Transverse colon (tissue), 4 donors: ENCODE results near the gene USP37. TPM values are rescaled to one million over a fixed set of nuclear protein-coding genes. Genes with fewer than 3 reads are reported as not detected.

Experiments
- DNase-seq: peaks from one replicate; pipeline ENCODE4 v3.0.0-alpha.2; 2019
- H3K27ac ChIP-seq, 4 donors: fragments of 200-600 bp; sonication (generic); 2 replicates each; pipeline ENCODE4 v1.5.1; 2016 to 2018; ENCODE audit warnings: inconsistent platforms in 4 of 4
- H3K27me3 ChIP-seq: fragments of 200-600 bp; sonication (generic); 2 replicates; pipeline ENCODE4 v1.5.1; 2017; ENCODE audit warnings: inconsistent platforms
- H3K36me3 ChIP-seq, 4 donors: fragments of 200-600 bp; sonication (generic); 2 replicates each; pipeline ENCODE4 v1.5.1; 2017 to 2019; ENCODE audit warnings: inconsistent platforms in 4 of 4
- H3K4me1 ChIP-seq, 4 donors: fragments of 200-600 bp; sonication (generic); 2 replicates each; pipeline ENCODE4 v1.5.1; 2017 to 2020; ENCODE audit warnings: inconsistent platforms in 4 of 4
- H3K4me3 ChIP-seq, 4 donors: fragments of 200-600 bp; sonication (generic); 1 replicate in 1 of 4; 2 replicates in 3 of 4; pipeline versions ENCODE4 v1.5.1 to v1.6.1; 2017 to 2019; ENCODE audit warnings: inconsistent platforms in 4 of 4
- H3K9me3 ChIP-seq, 2 donors: fragments of 200-600 bp; sonication (generic); 2 replicates each; pipeline ENCODE4 v1.5.1; 2017 to 2019; ENCODE audit warnings: inconsistent platforms in 2 of 2
- CTCF ChIP-seq, 5 experiments: fragments of 200-600 bp in 3 of 5; fragments of 450-650 bp in 2 of 5; sonication (generic) in 3 of 5; IDR thresholded peaks; 1 replicate in 2 of 5; 2 replicates in 3 of 5; pipeline ENCODE4 v1.5.1; 2016 to 2017; ENCODE audit warnings: antibody characterized with exemption in 5 of 5, inconsistent platforms in 3 of 5, mild to moderate bottlenecking in 2 of 5, moderate library complexity in 1 of 5
- EP300 ChIP-seq: sonication (generic); formaldehyde crosslinking; IDR thresholded peaks from one replicate; pipeline ENCODE4 v1.6.1; 2017; ENCODE audit warnings: antibody characterized with exemption, low read depth
- POLR2A ChIP-seq: fragments of 450-650 bp; IDR thresholded peaks from one replicate; pipeline ENCODE4 v1.6.1; 2016; ENCODE audit warnings: antibody characterized with exemption, mild to moderate bottlenecking, moderate library complexity
- POLR2AphosphoS5 ChIP-seq, 3 donors: sonication (generic); formaldehyde crosslinking; IDR thresholded peaks; one replicate each; pipeline ENCODE4 v1.6.1; 2016; ENCODE audit warnings: antibody characterized with exemption in 3 of 3
- WGBS, 2 donors: methylation state at CpG; one replicate each; pipeline ENCODE4 v1.1.5; 2018; ENCODE audit warnings: low coverage in 1 of 2; 5-methylcytosine and 5-hydroxymethylcytosine counted together
- in situ Hi-C, 4 donors: fragments of 200-750 bp; cut with MboI; loops; one replicate each; pipeline versions ENCODE4 v1.15.0 to v1.15.1; 2017; ENCODE audit warnings: low sequenced_read_pairs in 3 of 4, low pct_ligation_motif_present in 1 of 4, low pct_unique_long_range_greater_than_20kb in 1 of 4
- intact Hi-C: fragments of 100-400 bp; cut with DNase I; formaldehyde crosslinking; loops from one replicate; pipeline ENCODE4 v1.15.1; 2023; ENCODE audit warnings: low total_unique reads
- total RNA-seq, 4 donors: library from RNA; depleted of rRNA; stranded (reverse); fragments of >200 nt; gene quantifications; one replicate each; pipeline ENCODE4 v1.1.0, GENCODE V29; 2016

Gene USP37
- total RNA-seq, 4 donors from 2014 or later = 1.4 to 15.7 (median 8.1) TPM

DNA sequence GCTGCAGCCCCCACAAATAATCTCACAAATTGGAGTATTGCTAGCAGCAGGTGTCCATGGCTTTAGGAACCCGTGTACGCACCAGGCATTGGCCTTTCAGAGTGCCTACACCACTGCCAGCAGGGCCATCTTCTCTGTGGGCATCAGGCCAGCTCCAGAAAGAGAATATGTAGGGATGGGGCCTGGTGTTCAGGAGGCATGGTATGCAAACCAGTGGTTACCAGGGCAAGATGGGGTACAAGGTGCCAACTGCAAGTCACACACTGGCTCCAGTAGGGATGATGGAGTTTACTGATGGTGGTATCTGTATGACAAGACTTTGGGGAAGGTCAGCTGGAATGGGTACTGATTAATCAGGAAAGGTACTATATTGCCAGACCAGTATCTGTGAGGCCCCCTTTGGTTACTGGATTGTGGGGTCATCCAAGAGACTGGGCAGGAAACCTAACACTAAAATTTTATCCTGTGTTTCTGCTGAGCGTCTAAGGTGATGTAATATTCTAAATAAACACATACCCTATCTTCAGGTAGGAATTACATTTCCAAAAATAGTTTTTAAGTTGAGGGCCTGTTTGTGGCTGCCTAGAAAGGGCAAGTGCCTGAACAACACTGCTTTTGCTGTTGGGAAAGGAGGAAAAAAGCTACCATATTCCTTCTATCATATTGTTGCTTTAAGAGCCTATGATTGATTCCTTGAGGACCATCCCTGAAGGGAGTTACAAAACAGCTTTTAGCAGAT is 9.5 kb upstream of the USP37 start:
- 99% methylated on average over 3 of the region's 3 CpGs; no CpG with 5 or more reads in 1 of the 2 donors for WGBS, 2 donors
- no peak for TF ChIP-seq POLR2AphosphoS5 (IDR thresholded peaks at IDR 0.05)
- no peak for TF ChIP-seq POLR2A
- TF ChIP-seq CTCF (IDR thresholded peaks at IDR 0.05) = no peak
- no peak for TF ChIP-seq EP300

DNA sequence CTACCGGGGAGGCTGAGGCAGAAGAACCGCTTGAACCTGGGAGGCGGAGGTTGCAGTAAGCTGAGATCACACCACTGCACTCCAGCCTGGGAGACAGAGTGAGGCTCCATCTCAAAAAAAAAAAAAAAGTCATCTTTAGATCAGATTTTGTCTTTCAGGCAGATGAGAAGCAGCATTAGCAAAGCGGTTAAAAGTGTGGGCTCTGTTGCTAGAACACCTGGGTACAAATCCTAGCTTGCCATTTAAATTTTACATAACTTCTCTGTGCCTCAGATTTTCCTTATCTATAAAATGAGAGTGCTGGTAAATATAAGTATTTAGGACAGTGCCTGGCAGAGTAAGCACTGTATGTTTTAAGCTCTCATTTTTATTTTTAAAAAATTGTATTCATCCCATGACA is 8.7 kb upstream of the USP37 start:
- peaks cover 0 to 4% (median 0%) of the 10 kb centered on the region in 4 donors for H3K4me1 ChIP-seq
- H3K9me3 ChIP-seq = no peaks in the 10 kb centered on the region
- in situ Hi-C loops = no loop called here
- H3K4me3 ChIP-seq = no peak overlapping the region
- no peak for DNase-seq
- 92 to 95% methylated on average over 2 to 4 of the region's 4 CpGs for WGBS, 2 donors
- intact Hi-C loops = no loop called here
- no peak overlapping the region for H3K27ac ChIP-seq
- H3K27me3 ChIP-seq = no peaks in the 10 kb centered on the region
- no peak for TF ChIP-seq POLR2AphosphoS5 (IDR thresholded peaks at IDR 0.05)
- no peak for TF ChIP-seq POLR2A
- TF ChIP-seq CTCF (IDR thresholded peaks at IDR 0.05) = no peak
- TF ChIP-seq EP300 = no peak
- H3K36me3 ChIP-seq = peaks cover 0 to 16% (median 3%) of the 10 kb centered on the region in 4 donors

More for the DNA sequence above, 9.5 kb upstream of the USP37 start:
- Histone ChIP-seq H3K36me3 (peaks cover 0 to 22% (median 4%) of the 10 kb centered on the region in 4 donors), H3K4me3 (no peak overlapping the region), H3K27me3 (no peaks in the 10 kb centered on the region), H3K4me1 (peaks cover 0 to 4% (median 0%) of the 10 kb centered on the region in 4 donors), H3K27ac (no peak overlapping the region), H3K9me3 (no peaks in the 10 kb centered on the region)
- DNase-seq = no peak
- intact Hi-C loops (no loop called here), in situ Hi-C loops (no loop called here)

DNA sequence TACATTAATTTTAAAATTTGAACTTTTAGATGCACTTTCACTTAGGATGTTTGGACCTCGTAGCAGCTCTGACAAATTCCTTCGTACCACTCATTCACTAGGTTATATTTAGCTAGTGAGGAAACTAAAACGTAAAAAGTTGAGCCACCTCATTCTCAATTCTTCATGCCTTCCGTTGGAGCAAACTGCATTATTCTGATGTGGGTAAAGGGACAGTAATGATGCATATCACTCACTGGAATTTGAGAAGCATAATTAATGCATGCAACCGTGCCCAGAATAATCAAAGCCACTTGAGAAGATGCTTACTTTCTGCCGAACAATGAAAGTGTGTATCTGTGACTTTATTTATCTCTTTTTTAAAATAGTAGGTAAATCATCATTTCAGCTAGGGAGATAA is 2.7 kb upstream of the USP37 start:
- in situ Hi-C loops (no loop called here), intact Hi-C loops (no loop called here)
- no peak overlapping the region for H3K4me3 ChIP-seq
- WGBS, 2 donors = 28 to 36% methylated on average over 5 to 6 of the region's 6 CpGs
- H3K4me1 ChIP-seq = peaks cover 10 to 34% (median 32%) of the 10 kb centered on the region in 4 donors
- peaks cover 0 to 10% (median 3%) of the 10 kb centered on the region in 4 donors for H3K36me3 ChIP-seq
- H3K9me3 ChIP-seq = no peaks in the 10 kb centered on the region
- DNase-seq = no peak
- TF ChIP-seq CTCF (IDR thresholded peaks at IDR 0.05) = no peak
- TF ChIP-seq EP300 = no peak
- TF ChIP-seq POLR2A = no peak
- no peak for TF ChIP-seq POLR2AphosphoS5 (IDR thresholded peaks at IDR 0.05)
- peak overlapping the region in 3 of 4 donors; percentile 28 to 97 (median 90) for H3K27ac ChIP-seq
- no peaks in the 10 kb centered on the region for H3K27me3 ChIP-seq

- intact Hi-C loops = no loop called here
- Histone ChIP-seq H3K4me3 (peak overlapping the region; percentile 57 to 89 (median 82)), H3K27me3 (no peaks in the 10 kb centered on the region), H3K27ac (peak overlapping the region; percentile 90 to 98 (median 96)), H3K4me1 (peaks cover 10 to 34% (median 32%) of the 10 kb centered on the region in 4 donors), H3K36me3 (peaks cover 0 to 8% (median 3%) of the 10 kb centered on the region in 4 donors), H3K9me3 (no peaks in the 10 kb centered on the region)
- TF ChIP-seq CTCF (IDR thresholded peaks at IDR 0.05) (no peak), EP300 (no peak), POLR2AphosphoS5 (IDR thresholded peaks at IDR 0.05) (no peak), POLR2A (no peak)
- DNase-seq = peak; percentile 13
- in situ Hi-C loops = no loop called here
- 5 to 7% methylated on average over 6 to 10 of the region's 10 CpGs for WGBS, 2 donors
Observed at GRCh38 chr2:218569661-218570500, 1.7 kb upstream of the USP37 start.
